Subcutaneous abdominal adipose tissue (tissue), 5 donors: ENCODE results near the gene CADM1.

Experiments
- H3K27ac ChIP-seq: one replicate; pipeline ENCODE4 v1.7.0; 2013; ENCODE audit warnings: low read depth, mild to moderate bottlenecking, inconsistent platforms, low read length, moderate library complexity
- H3K27me3 ChIP-seq, 5 donors: one replicate each; pipeline ENCODE4 v1.7.0; 2013; ENCODE audit warnings: low read length in 5 of 5, inconsistent platforms in 1 of 5; ENCODE audit not compliant: control insufficient read depth in 5 of 5, insufficient read depth in 4 of 5
- H3K36me3 ChIP-seq, 5 donors: one replicate each; pipeline ENCODE4 v1.7.0; 2013; ENCODE audit warnings: low read length in 5 of 5; ENCODE audit not compliant: control insufficient read depth in 5 of 5, insufficient read depth in 5 of 5
- H3K4me1 ChIP-seq, 5 donors: one replicate each; pipeline ENCODE4 v1.7.0; 2013; ENCODE audit warnings: low read length in 5 of 5, mild to moderate bottlenecking in 3 of 5, moderate library complexity in 1 of 5; ENCODE audit not compliant: control insufficient read depth in 5 of 5, insufficient read depth in 5 of 5
- H3K4me3 ChIP-seq, 5 donors: one replicate each; pipeline ENCODE4 v1.7.0; 2013; ENCODE audit warnings: low read length in 5 of 5, low read depth in 1 of 5
- H3K9ac ChIP-seq, 5 donors: one replicate each; pipeline ENCODE4 v1.7.0; 2013; ENCODE audit warnings: low read length in 5 of 5, mild to moderate bottlenecking in 4 of 5, moderate library complexity in 3 of 5
- H3K9me3 ChIP-seq, 5 donors: one replicate each; pipeline ENCODE4 v1.7.0; 2013; ENCODE audit warnings: low read length in 5 of 5; ENCODE audit not compliant: control insufficient read depth in 5 of 5
- donor health status: healthy.
- donor health status: healthy.
- donor health status: healthy.
- donor health status: healthy.
- donor health status: healthy.

The CADM1 gene

GRCh38 chr11:115504276-115505158 is at the start of gene CADM1:
TSS of gene CADM1 (minus strand) at chr11:115504415.
- H3K27me3 ChIP-seq = peaks cover 0 to 8% (median 3%) of the 10 kb centered on the region in 5 donors
- no peaks in the 10 kb centered on the region for H3K36me3 ChIP-seq
- peaks cover 0 to 40% (median 32%) of the 10 kb centered on the region in 5 donors for H3K4me1 ChIP-seq
- H3K27ac ChIP-seq = peak within 1 kb of the TSS; percentile 65
- H3K4me3 ChIP-seq = peak within 1 kb of the TSS; percentile 85 to 97 (median 90)
- H3K9ac ChIP-seq = peak within 1 kb of the TSS in 4 of 5 donors; percentile 66 to 82 (median 72)
- H3K9me3 ChIP-seq = no peaks in the 10 kb centered on the region

- Histone ChIP-seq H3K9ac (no peak overlapping the region), H3K9me3 (no peaks in the 10 kb centered on the region), H3K27me3 (no peaks in the 10 kb centered on the region), H3K36me3 (no peaks in the 10 kb centered on the region), H3K4me3 (no peak overlapping the region), H3K4me1 (peaks cover 0 to 22% (median 6%) of the 10 kb centered on the region in 5 donors), H3K27ac (no peak overlapping the region)
These were observed 48.7 kb upstream of the CADM1 start for GRCh38 chr11:115552773-115553438.

GRCh38 chr11:115552151-115552772 is 48.0 kb upstream of the CADM1 start:
- H3K36me3 ChIP-seq = no peaks in the 10 kb centered on the region
- no peak overlapping the region for H3K9ac ChIP-seq
- H3K4me1 ChIP-seq = peaks cover 0 to 22% (median 6%) of the 10 kb centered on the region in 5 donors
- H3K27me3 ChIP-seq = no peaks in the 10 kb centered on the region
- H3K27ac ChIP-seq = no peak overlapping the region
- no peaks in the 10 kb centered on the region for H3K9me3 ChIP-seq
- no peak overlapping the region for H3K4me3 ChIP-seq

- Histone ChIP-seq H3K4me1 (peaks cover 0 to 6% (median 4%) of the 10 kb centered on the region in 5 donors), H3K36me3 (no peaks in the 10 kb centered on the region), H3K9me3 (no peaks in the 10 kb centered on the region), H3K27me3 (no peaks in the 10 kb centered on the region), H3K9ac (no peak overlapping the region), H3K4me3 (no peak overlapping the region), H3K27ac (no peak overlapping the region)
These were observed 46.3 kb upstream of the CADM1 start for GRCh38 chr11:115550291-115551059.

GRCh38 chr11:115548878-115549528 is 44.8 kb upstream of the CADM1 start:
- Histone ChIP-seq H3K36me3 (no peaks in the 10 kb centered on the region), H3K4me1 (no peaks in the 10 kb centered on the region), H3K4me3 (no peak overlapping the region), H3K27me3 (peaks cover 0 to 2% (median 0%) of the 10 kb centered on the region in 5 donors), H3K9ac (no peak overlapping the region), H3K27ac (no peak overlapping the region), H3K9me3 (no peaks in the 10 kb centered on the region)

- no peak overlapping the region for H3K4me3 ChIP-seq
These were observed 41.5 kb upstream of the CADM1 start for GRCh38 chr11:115545581-115546210.

DNA sequence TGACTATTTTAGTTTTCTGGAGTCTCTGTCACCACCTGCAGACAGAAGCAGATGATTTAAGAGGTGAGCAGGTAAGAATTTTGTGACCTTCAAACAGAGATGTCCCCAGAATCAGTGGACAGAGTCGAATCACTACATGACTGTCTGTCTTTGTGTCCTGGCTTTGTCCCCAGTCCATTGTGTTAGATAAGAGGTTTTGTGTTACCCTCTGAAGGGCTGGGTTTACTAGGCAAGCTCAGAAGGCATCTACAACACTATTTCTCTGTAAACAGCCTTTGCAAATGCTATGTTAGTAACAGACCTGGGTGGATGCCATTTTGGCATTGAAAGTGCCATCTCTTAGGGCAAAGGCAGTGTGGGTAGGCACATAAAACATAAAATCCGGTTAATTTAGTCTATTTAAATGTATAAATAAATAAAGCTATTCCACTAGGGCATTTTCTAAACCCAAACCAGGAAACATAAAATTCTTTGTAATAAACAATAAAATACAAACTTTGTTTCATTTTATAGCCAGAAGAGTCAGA is 40.3 kb upstream of the CADM1 start:
- no peaks in the 10 kb centered on the region for H3K4me1 ChIP-seq
- no peak overlapping the region for H3K9ac ChIP-seq
- H3K4me3 ChIP-seq = no peak overlapping the region
- H3K9me3 ChIP-seq = no peaks in the 10 kb centered on the region
- peaks cover 0 to 2% (median 0%) of the 10 kb centered on the region in 5 donors for H3K27me3 ChIP-seq
- no peaks in the 10 kb centered on the region for H3K36me3 ChIP-seq
- no peak overlapping the region for H3K27ac ChIP-seq

More at GRCh38 chr11:115545581-115546210, 41.5 kb upstream of the CADM1 start:
- Histone ChIP-seq H3K9me3 (no peaks in the 10 kb centered on the region), H3K4me1 (no peaks in the 10 kb centered on the region), H3K9ac (no peak overlapping the region), H3K27me3 (peaks cover 0 to 2% (median 0%) of the 10 kb centered on the region in 5 donors), H3K27ac (no peak overlapping the region), H3K36me3 (no peaks in the 10 kb centered on the region)

- H3K9me3 ChIP-seq = no peaks in the 10 kb centered on the region
- H3K27me3 ChIP-seq = peaks cover 0 to 6% (median 2%) of the 10 kb centered on the region in 5 donors
- no peak overlapping the region for H3K4me3 ChIP-seq
- H3K36me3 ChIP-seq = no peaks in the 10 kb centered on the region
- no peaks in the 10 kb centered on the region for H3K4me1 ChIP-seq
- H3K9ac ChIP-seq = no peak overlapping the region
- no peak overlapping the region for H3K27ac ChIP-seq
These were observed 37.3 kb upstream of the CADM1 start for GRCh38 chr11:115541518-115541917.

GRCh38 chr11:115539844-115540243 is 35.6 kb upstream of the CADM1 start:
- Histone ChIP-seq H3K4me1 (no peaks in the 10 kb centered on the region), H3K36me3 (no peaks in the 10 kb centered on the region), H3K27me3 (peaks cover 0 to 9% (median 6%) of the 10 kb centered on the region in 5 donors), H3K4me3 (no peak overlapping the region), H3K27ac (no peak overlapping the region), H3K9ac (no peak overlapping the region), H3K9me3 (no peaks in the 10 kb centered on the region)
